Panc1 (cell line): ENCODE measurements around the gene CDC42EP4. TPM values are rescaled to one million over a fixed set of nuclear protein-coding genes. Genes with fewer than 3 reads are reported as not detected.
A peak's percentile ranks its signal among the peaks of the same experiment; 100 is the strongest.

Source experiments
- ATAC-seq: fragments of 200-7000 bp; cut with Tn5 transposase; 2 replicates; pipeline ENCODE4 v1.9.1; 2020; ENCODE audit warnings: mild to moderate bottlenecking, moderate library complexity
- BruUV-seq: library from RNA; stranded (reverse); fragments of 400-500 nt; replicated peaks from 2 replicates; lab custom pipeline; 2021; lab: Mats Ljungman, UMichigan
- CTCF ChIA-PET: fragments of 300-600 bp; sonication (Branson Sonifier 250); formaldehyde crosslinking; loops from one replicate; lab custom pipeline; 2022; ENCODE audit warnings: antibody characterized with exemption; lab: Charles Lee
- POLR2A ChIA-PET: fragments of 300-600 bp; sonication (Branson Sonifier 250); formaldehyde crosslinking; loops from one replicate; lab custom pipeline; 2022; ENCODE audit warnings: antibody characterized with exemption; lab: Charles Lee
- DNase-seq: peaks from one replicate; pipeline ENCODE4 v3.0.0-alpha.2; 2010; ENCODE audit warnings: low read depth, low spot score
- H3K27ac ChIP-seq: 2 replicates; pipeline ENCODE4 v1.5.1; 2011; ENCODE audit warnings: mild to moderate bottlenecking, low read length, inconsistent platforms
- H3K27me3 ChIP-seq: fragments of 200-500 bp; sonication (Bioruptor generic); 2 replicates; pipeline ENCODE4 v1.6.0; 2014; ENCODE audit warnings: low read length, inconsistent platforms; ENCODE audit not compliant: control insufficient read depth, insufficient read depth
- H3K36me3 ChIP-seq: fragments of 200-500 bp; sonication (Bioruptor generic); 2 replicates; pipeline ENCODE4 v1.5.1; 2014; ENCODE audit warnings: inconsistent platforms, mild to moderate bottlenecking, low read length, moderate library complexity; ENCODE audit not compliant: control insufficient read depth, insufficient read depth
- H3K4me1 ChIP-seq: 2 replicates; pipeline ENCODE4 v1.5.1; 2011; ENCODE audit warnings: inconsistent platforms, mild to moderate bottlenecking, low read length, moderate library complexity; ENCODE audit not compliant: control insufficient read depth, insufficient read depth
- H3K4me3 ChIP-seq, 2 experiments: 2 replicates each; pipeline ENCODE4 v1.5.1; 2011 to 2012; ENCODE audit warnings: low read depth in 2 of 2, low read length in 2 of 2, mild to moderate bottlenecking in 2 of 2, inconsistent platforms in 1 of 2, moderate library complexity in 1 of 2
- H3K9me3 ChIP-seq: fragments of 200-500 bp; sonication (Bioruptor generic); 2 replicates; pipeline ENCODE4 v1.5.1; 2014; ENCODE audit warnings: low read depth, mild to moderate bottlenecking, inconsistent platforms, low read length, moderate library complexity; ENCODE audit not compliant: control insufficient read depth, insufficient read depth
- POLR2AphosphoS5 ChIP-seq: IDR thresholded peaks from 2 replicates; pipeline ENCODE4 v1.6.1; 2012; ENCODE audit warnings: mild to moderate bottlenecking, low read depth, low read length, moderate library complexity
- SIN3A ChIP-seq: IDR thresholded peaks from 2 replicates; pipeline ENCODE4 v1.6.1; 2012; ENCODE audit warnings: low read depth, mild to moderate bottlenecking, low read length, moderate library complexity, borderline replicate concordance; ENCODE audit not compliant: insufficient read depth
- TCF7L2 ChIP-seq: IDR thresholded peaks from 2 replicates; pipeline ENCODE4 v1.6.1; 2011; ENCODE audit warnings: mild to moderate bottlenecking, low read depth, low read length, inconsistent platforms
- in situ Hi-C: cut with HindIII; loops from 2 replicates; pipeline ENCODE4 v1.10.0; 2016; ENCODE audit warnings: low sequenced_read_pairs, low pct_unique_long_range_greater_than_20kb
- intact Hi-C: fragments of 100-400 bp; cut with micrococcal nuclease; formaldehyde crosslinking; loops from one replicate; pipeline ENCODE4 v1.10.0; 2022; ENCODE audit not compliant: unreplicated experiment
- total RNA-seq: library from RNA; stranded (reverse); gene quantifications from one replicate; pipeline ENCODE4 v1.2.1, GENCODE V29; 2021; ENCODE audit not compliant: unreplicated experiment
- TF ChIP-seq, protein P1 (sequence below): fragments of 450-650 bp; IDR thresholded peaks from 2 replicates; pipeline ENCODE4 v1.5.1; 2017; ENCODE audit warnings: mild to moderate bottlenecking
- TF ChIP-seq, protein P2 (sequence below), 2 experiments: IDR thresholded peaks; 2 replicates each; pipeline ENCODE4 v1.6.1; 2011 to 2012; ENCODE audit warnings: low read depth in 2 of 2, control low read depth in 1 of 2, low read length in 1 of 2, mild to moderate bottlenecking in 1 of 2, moderate library complexity in 1 of 2; ENCODE audit not compliant: insufficient read depth in 1 of 2

CDC42EP4 gene
- total RNA-seq, 1 experiment from 2014 or later = 65.9 TPM

DNA sequence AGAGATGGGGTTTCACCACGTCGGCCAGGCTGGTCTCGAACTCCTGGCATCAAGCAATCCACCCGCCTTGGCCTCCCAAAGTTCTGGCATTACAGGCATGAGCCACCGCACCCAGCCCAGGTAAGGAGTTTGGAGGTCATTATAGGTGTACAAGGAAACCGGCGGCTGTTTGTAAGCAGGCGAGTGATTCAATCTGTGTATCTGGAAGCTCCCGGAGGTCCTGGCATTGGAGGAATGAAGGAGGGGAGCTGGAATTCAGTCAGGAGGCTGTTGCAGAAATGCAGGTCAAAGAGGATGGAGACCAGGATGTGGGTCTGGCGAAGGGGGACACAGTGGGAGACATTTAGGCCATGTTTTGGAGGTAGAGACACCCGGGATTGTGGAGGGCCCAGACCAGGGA is 18.8 kb downstream of the CDC42EP4 start:
- TF ChIP-seq, protein P1, sequence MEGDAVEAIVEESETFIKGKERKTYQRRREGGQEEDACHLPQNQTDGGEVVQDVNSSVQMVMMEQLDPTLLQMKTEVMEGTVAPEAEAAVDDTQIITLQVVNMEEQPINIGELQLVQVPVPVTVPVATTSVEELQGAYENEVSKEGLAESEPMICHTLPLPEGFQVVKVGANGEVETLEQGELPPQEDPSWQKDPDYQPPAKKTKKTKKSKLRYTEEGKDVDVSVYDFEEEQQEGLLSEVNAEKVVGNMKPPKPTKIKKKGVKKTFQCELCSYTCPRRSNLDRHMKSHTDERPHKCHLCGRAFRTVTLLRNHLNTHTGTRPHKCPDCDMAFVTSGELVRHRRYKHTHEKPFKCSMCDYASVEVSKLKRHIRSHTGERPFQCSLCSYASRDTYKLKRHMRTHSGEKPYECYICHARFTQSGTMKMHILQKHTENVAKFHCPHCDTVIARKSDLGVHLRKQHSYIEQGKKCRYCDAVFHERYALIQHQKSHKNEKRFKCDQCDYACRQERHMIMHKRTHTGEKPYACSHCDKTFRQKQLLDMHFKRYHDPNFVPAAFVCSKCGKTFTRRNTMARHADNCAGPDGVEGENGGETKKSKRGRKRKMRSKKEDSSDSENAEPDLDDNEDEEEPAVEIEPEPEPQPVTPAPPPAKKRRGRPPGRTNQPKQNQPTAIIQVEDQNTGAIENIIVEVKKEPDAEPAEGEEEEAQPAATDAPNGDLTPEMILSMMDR = no peak
- TF ChIP-seq TCF7L2 (no peak), SIN3A (no peak), POLR2AphosphoS5 (no peak)
- TF ChIP-seq, protein P2, sequence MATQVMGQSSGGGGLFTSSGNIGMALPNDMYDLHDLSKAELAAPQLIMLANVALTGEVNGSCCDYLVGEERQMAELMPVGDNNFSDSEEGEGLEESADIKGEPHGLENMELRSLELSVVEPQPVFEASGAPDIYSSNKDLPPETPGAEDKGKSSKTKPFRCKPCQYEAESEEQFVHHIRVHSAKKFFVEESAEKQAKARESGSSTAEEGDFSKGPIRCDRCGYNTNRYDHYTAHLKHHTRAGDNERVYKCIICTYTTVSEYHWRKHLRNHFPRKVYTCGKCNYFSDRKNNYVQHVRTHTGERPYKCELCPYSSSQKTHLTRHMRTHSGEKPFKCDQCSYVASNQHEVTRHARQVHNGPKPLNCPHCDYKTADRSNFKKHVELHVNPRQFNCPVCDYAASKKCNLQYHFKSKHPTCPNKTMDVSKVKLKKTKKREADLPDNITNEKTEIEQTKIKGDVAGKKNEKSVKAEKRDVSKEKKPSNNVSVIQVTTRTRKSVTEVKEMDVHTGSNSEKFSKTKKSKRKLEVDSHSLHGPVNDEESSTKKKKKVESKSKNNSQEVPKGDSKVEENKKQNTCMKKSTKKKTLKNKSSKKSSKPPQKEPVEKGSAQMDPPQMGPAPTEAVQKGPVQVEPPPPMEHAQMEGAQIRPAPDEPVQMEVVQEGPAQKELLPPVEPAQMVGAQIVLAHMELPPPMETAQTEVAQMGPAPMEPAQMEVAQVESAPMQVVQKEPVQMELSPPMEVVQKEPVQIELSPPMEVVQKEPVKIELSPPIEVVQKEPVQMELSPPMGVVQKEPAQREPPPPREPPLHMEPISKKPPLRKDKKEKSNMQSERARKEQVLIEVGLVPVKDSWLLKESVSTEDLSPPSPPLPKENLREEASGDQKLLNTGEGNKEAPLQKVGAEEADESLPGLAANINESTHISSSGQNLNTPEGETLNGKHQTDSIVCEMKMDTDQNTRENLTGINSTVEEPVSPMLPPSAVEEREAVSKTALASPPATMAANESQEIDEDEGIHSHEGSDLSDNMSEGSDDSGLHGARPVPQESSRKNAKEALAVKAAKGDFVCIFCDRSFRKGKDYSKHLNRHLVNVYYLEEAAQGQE (IDR thresholded peaks at IDR 0.05; ENCODE audit: insufficient read depth in 1 of 2, low read depth in 2 of 2, low read length in 1 of 2) = no peak
- no peaks in the 10 kb centered on the region for H3K27me3 ChIP-seq
- ChIA-PET CTCF (no interaction called here), POLR2A (no interaction called here)
- no peak overlapping the region for H3K4me3 ChIP-seq
- H3K4me1 ChIP-seq = peaks cover 75% of the 10 kb centered on the region
- intact Hi-C loops = no loop called here
- H3K36me3 ChIP-seq = no peaks in the 10 kb centered on the region
- no TSS peak for BruUV-seq
- in situ Hi-C loops = no loop called here
- ATAC-seq = no peak; the same call in 1 of the 2 replicates
- DNase-seq = no peak
- no peaks in the 10 kb centered on the region for H3K9me3 ChIP-seq
- peak overlapping the region; percentile 93 for H3K27ac ChIP-seq

DNA sequence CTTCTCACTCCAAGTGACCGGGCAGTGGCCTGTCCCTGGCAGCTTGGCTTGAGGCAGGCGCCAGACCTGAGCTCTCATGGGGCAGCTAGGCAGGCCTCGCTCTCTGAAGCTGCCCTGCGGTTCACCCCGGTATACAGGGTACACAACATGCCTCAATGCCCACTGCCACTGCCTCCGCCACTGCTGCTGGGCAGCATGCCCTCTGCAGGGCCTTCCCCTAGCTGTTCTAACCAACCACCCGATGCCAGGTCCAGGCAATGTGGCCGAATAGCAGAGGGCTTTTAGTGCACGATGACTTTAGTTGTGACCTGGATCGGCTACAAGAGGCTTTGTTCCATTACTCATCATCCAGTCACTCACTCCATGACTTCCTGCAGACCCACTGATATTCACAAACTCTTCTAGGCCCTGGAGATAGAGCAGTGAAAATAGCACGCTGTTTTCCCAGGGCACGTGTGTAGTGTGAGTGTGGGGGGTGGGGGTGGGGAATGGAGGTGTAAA is 19.7 kb downstream of the CDC42EP4 start:
- Histone ChIP-seq H3K27me3 (no peaks in the 10 kb centered on the region), H3K4me1 (peaks cover 76% of the 10 kb centered on the region), H3K9me3 (no peaks in the 10 kb centered on the region), H3K27ac (peak overlapping the region; percentile 93), H3K36me3 (no peaks in the 10 kb centered on the region), H3K4me3 (peak overlapping the region in 1 of 2 experiments; percentile 15; a peak in 1 of 4 replicates)
- DNase-seq = no peak
- in situ Hi-C loops = no loop called here
- TF ChIP-seq, protein P1 = no peak
- TF ChIP-seq TCF7L2 (no peak), POLR2AphosphoS5 (no peak), SIN3A (no peak)
- TF ChIP-seq, protein P2 (IDR thresholded peaks at IDR 0.05; ENCODE audit: insufficient read depth in 1 of 2, low read depth in 2 of 2, low read length in 1 of 2) = no peak
- intact Hi-C loops = no loop called here
- BruUV-seq = no TSS peak
- ATAC-seq = peak; percentile 49
- ChIA-PET POLR2A (no interaction called here), CTCF (interaction anchor here (0.7 to 1.0 kb wide), 3 partner anchors 11 to 20 kb away, joined by 3 read pairs; partner anchors contain the start of gene CDC42EP4)
